Middle frontal gyrus (tissue), 1 donor: ENCODE measurements around the gene ID4.

Experiments used
- DNase-seq: peaks from one replicate; pipeline ENCODE4 v3.0.0-alpha.2; 2015; ENCODE audit warnings: low spot score; ENCODE audit errors: extremely low spot score

The ID4 gene

DNA sequence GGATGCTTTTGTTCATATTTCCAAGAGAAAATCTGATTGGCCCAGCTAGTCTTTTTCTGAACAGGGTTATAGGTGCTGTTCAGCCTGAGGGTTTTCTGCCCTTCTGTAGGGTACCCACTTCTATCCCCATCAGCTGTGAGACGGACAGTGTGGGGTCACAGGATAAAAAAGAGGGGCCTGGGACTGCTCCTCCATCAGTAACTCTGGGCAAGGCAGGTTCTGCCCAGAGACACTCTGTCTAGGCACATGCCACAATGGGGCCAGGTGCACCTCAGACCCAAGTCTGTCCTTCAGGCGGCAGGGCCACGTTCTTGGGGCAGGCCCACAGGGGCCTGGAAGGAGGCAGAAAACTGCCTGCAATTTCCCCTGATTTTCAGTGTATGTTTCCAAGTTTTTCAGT, 20.0 kb downstream of the ID4 start:
- no peak for DNase-seq

DNA sequence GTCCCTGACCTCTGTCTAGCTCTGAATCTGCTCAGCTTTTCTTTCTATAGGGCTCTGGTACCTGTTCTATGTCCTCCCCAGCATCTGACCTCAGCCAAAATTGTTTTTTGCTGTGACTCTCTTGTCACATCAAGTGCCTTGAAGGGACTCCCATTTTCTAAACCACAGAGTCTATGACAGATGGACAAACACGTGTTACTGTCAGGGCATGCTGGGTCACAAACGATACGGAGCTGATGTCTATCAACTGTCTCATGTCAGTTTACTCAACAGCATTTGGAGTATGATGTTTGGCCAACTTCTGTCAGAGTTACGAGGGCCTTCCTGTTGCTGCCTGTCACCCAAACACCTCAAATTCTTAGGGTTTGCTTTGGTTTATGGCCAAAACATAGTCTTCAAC, 20.5 kb downstream of the ID4 start:
- DNase-seq, result no peak

DNA sequence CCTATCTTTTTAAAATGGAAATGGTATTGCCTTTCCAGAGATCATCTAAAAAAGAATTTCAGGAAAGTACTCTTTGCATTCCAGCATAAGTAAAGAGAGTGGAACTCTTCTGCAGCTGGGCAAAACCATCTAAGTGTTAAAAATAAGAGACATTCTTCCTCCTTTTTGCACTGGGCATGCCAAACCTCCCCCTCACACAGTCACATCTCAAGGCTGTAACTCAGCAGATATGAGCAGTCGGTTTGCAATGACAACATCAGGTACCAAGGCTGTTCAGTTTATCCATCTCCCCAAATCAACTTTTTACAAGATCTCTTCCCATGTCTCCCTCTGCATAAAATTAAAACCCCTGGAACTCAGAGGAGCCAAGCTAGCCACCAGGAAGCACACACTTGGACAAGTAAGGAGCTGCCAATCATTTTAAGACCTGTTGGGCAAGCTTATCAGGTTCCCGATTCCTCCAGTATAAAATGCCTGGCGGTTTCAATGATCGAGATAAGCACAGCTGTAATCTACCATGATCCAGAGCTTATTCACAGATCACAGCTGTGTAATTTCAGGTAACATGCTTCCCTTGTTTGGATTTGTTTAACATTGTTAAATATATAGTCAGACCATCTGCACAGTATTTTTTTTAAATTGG, 23.2 kb downstream of the ID4 start:
- DNase-seq, result no peak

DNA sequence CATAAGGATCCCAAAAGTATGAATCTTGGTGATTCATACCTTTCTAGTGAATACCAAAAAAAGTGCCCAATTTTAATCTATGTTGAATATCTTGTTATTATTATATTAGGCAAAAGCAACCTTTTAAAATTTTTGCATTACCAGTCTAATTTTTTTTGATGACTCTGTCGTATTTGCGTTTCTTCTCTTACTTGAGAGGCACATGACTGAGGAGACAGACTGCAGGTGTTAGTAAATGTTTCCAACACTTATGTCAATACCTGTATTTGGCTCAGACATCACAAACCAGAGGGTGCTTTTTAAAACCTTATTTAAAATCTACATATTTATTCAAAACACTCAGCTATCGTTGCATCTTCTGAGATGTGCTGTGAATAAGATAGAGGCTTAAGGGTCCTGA, 27.1 kb downstream of the ID4 start:
- DNase-seq, result no peak

DNA sequence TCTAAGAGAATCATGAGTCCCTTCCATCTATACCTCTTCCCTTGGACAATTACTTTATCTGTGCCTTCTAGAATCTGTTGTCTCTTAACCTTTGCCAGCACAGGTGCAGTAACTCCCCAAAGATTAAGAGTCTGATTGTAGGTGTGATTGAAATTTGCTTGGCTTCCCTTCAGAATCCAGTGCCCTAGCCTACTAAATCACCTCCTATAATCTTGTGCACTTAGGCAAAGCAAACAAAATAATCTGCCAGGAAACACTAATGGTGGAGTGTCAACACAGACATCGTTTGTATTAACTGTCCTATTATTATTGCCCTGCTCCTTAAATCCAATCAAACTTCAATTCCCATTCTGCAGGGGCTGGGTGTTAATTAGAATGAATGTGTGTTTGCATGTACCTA, 28.0 kb downstream of the ID4 start:
- DNase-seq, result no peak

DNA sequence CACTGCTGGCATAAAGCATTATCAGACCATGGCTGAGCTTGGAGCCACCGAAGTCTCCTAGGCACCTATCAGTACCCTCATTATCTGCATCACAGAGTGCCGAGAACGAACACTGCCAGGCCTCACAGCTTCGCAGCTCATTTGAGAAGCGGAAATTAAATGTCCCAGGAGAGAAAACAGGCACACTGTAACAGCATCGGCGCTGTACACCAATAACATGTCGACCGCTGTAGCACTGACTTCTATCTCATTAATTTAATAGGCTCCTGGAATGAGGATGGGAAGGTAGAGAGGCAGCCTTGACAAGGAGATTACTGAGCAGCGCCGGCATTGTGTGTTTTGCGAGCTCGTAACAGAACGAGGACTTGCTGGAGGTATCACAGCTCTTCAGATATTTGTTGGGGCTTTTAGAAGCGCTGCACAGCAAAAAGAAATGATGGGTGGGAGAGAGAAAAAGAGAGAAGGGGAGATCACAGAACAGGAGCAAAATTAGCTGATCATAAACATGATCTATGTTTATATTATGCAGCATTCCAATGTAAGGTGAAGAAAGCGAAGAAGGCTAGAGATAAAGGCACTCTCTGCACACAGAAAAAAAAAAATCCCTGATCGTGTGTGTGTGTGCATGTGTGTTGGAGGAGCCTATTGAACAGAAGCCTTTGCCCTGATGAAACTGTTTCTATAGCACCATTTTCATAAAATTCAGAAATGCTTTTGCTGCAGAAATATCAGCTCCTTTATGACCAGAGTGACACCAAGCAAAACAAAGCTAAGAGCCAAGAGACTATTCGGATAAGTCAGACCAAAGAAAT, 29.2 kb downstream of the ID4 start:
- DNase-seq, result no peak

DNA sequence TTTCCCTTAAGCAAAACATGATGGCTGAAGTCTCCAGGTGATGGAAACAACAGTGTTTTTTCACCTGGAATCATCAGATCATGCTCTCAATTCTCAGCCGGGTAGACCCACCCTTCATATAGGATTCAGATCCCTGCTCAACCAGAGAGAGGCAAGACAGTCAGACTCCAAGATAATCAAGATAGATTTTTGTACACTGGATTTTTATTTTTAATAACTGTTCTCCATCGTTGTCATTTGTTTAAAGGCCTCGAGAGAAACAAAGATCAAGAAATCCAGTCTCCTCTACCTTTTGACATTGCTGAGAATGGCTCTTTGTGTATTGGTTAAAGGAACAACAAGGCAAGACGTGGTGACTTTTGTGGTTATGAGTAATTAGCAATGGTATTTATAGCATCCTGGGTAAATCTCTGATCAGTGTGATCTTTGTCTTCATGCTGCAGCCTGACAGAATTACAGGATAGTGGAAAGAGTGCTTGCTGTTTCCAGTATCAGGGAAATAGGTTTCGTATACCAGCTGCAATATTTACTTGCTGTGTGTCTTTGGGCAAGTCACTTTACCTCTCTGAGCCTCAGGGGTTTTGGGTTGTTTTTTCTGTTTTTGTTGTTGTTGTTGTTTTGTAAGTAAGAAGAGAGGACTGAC, 29.9 kb downstream of the ID4 start:
- no peak for DNase-seq

DNA sequence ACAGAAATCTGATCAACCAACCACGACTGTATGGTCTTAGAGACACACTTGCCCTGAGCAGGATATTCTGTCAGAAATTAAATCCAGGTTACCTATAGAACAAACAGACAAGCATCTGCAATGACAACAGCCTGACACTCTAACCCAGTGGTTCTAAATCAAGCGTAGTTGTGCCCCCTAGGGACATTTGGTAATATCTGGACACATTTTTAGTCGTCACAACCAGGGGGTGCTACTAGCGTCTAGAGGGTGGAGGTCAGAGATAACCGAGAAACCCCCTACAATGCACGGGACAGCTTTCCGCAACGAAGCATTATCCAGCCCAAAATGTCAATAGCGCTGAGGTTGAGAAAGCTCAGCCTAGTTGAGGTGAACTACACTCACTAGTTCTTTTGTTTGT, 32.3 kb downstream of the ID4 start:
- DNase-seq, result no peak

DNA sequence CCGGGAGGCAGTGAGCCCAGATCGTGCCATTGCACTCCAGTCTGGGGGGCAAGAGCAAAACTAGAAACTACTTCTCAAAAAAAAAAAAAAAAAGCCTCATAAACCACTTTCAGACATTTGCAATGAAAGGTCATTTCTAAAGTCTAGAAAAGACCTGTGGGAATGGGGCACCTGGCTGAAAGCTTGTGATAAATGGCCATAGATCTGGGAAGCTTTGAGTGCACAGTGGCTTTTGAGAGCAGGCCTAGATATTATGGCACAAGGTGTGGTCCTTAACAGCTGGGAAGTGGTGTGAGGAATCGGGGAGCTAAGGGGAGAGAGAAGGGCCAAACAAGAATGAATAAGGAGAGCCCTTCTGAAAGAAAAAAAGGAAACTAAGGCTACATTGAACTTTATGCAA, 33.2 kb downstream of the ID4 start:
- DNase-seq, result no peak

DNA sequence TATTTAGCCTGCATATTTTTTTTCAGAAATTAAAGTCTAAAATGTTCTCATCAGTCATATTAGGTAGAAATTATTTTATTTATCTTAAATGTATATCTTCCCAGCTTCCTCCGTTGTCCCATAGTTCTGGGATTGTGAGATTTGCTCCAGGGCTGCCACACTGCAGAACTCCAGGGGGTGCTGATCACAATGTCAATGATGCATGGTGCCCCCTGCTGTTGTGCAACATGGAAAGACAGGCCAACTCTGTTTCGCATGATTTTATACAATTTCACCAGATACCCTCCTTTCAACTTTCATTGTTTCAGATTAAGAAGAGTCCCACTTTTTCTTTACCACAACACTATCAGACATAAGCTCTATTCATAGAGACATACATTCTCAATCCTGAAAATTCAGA, 35.9 kb downstream of the ID4 start:
- no peak for DNase-seq

DNA sequence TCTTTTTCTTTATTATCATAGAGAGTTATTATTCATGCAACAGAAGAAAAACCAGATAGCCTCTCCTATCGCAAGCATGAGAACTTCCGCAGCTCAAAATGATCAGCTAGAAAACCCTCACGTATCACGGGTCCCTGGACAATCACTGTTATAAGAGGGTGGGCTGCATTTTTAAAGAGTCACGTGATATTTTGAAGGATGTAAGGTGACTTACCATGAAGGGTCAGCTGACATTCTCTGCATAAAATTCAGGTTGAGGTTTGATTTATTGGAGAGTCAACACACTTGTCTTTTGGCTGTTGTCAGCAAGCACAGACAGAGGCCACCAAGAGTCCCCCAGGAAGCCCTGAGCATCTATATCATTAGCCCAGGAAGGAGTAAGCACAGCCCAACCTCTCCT, 39.5 kb downstream of the ID4 start:
- no peak for DNase-seq

DNA sequence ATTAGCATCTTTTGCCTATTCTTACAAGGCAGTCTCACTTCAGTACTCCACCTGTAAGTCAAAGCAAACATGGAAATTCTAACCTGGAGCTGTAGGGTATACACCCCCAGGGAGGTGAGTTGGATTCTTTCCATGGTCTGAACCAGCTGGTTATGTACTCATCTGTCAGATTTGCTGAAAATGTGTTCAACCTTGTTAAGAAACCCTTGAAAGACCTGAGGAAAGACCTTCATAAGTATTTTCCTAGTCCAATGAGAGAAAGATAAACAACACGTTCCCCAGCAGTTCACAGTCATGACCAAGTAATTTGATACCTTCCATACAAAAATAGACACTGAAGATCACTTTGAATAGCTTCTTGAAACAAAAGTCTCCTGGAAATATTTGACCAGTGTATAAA, 42.5 kb downstream of the ID4 start:
- no peak for DNase-seq

DNA sequence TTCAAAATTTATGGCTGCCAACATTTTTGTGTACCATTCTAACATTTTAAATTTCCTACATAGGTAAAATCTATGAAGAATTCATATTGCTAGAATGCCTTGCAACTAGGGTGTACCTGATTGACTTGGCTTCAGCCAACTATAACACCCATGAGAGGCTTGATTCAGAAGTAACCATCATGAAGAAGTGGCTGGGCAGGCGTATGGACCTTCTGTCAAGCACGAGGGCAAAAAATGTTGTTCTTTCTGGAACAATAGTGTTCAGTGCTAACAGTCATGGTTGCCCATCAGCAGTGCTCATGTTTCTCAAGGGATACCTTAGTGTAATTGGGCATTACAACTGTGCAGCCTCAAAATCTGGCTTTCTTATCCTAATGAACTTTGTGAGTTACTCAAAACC, 42.9 kb downstream of the ID4 start:
- DNase-seq, result no peak

DNA sequence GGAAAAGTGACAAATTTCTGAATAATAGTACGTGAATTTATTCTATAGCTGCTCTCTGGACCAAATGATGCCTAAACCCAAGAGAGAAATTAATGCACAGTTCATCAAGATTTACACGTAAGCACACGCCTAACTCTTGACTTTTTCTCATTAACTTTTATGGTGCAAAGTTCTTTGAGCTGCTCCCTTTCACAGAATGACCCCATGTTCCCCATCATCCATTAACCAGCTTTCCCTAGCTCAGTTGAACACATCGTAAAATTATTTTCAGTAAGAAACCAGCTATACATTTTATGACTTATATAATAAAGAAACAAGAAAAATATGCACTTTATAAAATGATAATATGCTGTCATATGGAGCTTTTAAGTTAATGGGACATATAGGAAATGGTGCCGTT, 54.3 kb downstream of the ID4 start:
- no peak for DNase-seq
